ENCODE data around the gene LRFN2. TPM values are rescaled to one million over a fixed set of nuclear protein-coding genes. Genes with fewer than 3 reads are reported as not detected.

Gene LRFN2
- total and polyA plus RNA-seq, 2 experiments from 2014 or later = 0.33 to 0.54 TPM

DNA sequence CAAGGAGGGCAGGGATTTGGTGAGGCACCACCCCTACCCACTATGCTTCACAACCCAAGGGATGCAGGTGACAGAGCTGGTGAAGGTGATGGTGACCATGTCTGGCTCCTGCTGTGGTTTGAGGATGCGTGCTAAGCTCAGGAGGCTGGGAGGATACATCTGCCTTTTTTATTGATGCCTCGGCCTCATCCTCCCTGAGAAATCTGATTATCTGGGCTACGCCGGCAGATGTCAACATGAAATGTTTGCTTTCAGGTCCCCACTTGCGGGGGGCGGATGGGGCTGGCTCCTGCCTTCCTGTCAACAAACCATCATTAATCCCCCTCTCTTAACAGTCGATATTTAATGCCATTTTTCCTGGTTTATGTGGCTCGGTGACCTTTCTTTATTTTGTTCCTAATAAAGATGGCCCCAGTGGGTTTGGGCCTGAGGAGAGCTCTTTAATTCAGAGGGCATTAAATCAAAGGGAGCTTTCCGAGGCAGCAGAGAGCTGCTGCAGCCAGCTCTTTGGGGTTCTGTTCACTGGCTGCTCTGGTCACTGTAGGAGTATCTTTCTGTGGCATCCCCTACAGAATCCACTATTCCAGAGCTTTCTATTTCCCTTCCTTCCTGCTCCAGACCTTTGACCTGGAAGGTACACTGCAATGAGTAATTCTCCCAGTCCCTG is 33.5 kb upstream of the LRFN2 start:
- TF ChIP-seq CTCF (IDR thresholded peaks at IDR 0.05; ENCODE audit: poor library complexity) (no peak), EZH2 (IDR thresholded peaks at IDR 0.05; ENCODE audit: borderline replicate concordance) (no peak), EZH2phosphoT487 (IDR thresholded peaks at IDR 0.05; ENCODE audit: low read depth, severe bottlenecking, unreplicated experiment) (no peak)

DNA sequence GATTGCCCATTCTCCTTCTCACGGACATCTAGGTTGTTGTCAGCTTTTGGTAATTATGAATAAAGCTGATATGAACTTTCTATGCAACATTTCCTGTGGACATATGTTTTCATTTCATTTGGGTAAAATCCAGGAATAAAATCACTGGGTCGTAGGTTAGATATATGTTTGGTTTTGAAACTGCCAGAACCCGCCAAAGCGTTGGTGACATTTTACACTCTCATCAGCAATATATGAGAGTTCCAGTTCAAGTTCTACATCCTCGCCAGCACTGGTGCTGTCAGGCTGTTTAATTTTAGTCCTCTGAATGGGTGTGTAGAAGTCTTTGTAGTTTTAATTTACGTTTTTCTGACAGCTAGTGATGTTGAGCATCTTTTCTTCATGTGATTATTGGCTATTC is 27.5 kb upstream of the LRFN2 start:
- no peaks in the 10 kb centered on the region for H4K20me1 ChIP-seq (ENCODE audit: insufficient read depth, poor library complexity, severe bottlenecking)
- no peak for DNase-seq (ENCODE audit: low spot score)
- H3K9me2 ChIP-seq (replicated peaks; ENCODE audit: insufficient read depth) = no peaks in the 10 kb centered on the region
- no peaks in the 10 kb centered on the region for H3K79me2 ChIP-seq
- no peak overlapping the region for H2AFZ ChIP-seq
- H3K4me2 ChIP-seq = no peak overlapping the region
- no peak overlapping the region for H3K4me3 ChIP-seq
- H3K9me3 ChIP-seq (ENCODE audit: low read depth) = no peaks in the 10 kb centered on the region
- H3K27me3 ChIP-seq = peaks cover 27% of the 10 kb centered on the region
- H3K36me3 ChIP-seq (replicated peaks; ENCODE audit: insufficient read depth, low read depth) = no peaks in the 10 kb centered on the region
- WGBS (ENCODE audit: low lambda C conversion rate, missing lambda C conversion rate) = 78% methylated on average over 6 of the region's 6 CpGs
- H3K27ac ChIP-seq = no peak overlapping the region
- no peaks in the 10 kb centered on the region for H3K4me1 ChIP-seq (ENCODE audit: insufficient read depth)
- TF ChIP-seq EZH2phosphoT487 (IDR thresholded peaks at IDR 0.05; ENCODE audit: low read depth, severe bottlenecking, unreplicated experiment) (no peak), EZH2 (IDR thresholded peaks at IDR 0.05; ENCODE audit: borderline replicate concordance) (no peak), CTCF (IDR thresholded peaks at IDR 0.05; ENCODE audit: poor library complexity) (no peak)

More for the DNA sequence above, 33.5 kb upstream of the LRFN2 start:
- Histone ChIP-seq H3K27ac (no peak overlapping the region), H3K27me3 (peaks cover 8% of the 10 kb centered on the region), H3K4me3 (no peak overlapping the region), H2AFZ (no peak overlapping the region), H3K9me3 (ENCODE audit: low read depth) (no peaks in the 10 kb centered on the region), H3K36me3 (replicated peaks; ENCODE audit: insufficient read depth, low read depth) (no peaks in the 10 kb centered on the region), H3K79me2 (no peaks in the 10 kb centered on the region), H3K9me2 (replicated peaks; ENCODE audit: insufficient read depth) (no peaks in the 10 kb centered on the region), H4K20me1 (ENCODE audit: insufficient read depth, poor library complexity, severe bottlenecking) (no peaks in the 10 kb centered on the region), H3K4me2 (no peak overlapping the region), H3K4me1 (ENCODE audit: insufficient read depth) (no peaks in the 10 kb centered on the region)
- DNase-seq (ENCODE audit: low spot score) = peak; percentile 20
- WGBS (ENCODE audit: low lambda C conversion rate, missing lambda C conversion rate) = 61% methylated on average over 9 of the region's 9 CpGs

GRCh38 chr6:40611912-40612311 is 24.7 kb upstream of the LRFN2 start:
- Histone ChIP-seq H3K27ac (no peak overlapping the region), H3K9me2 (replicated peaks; ENCODE audit: insufficient read depth) (no peaks in the 10 kb centered on the region), H3K27me3 (peaks cover 28% of the 10 kb centered on the region), H2AFZ (no peak overlapping the region), H4K20me1 (ENCODE audit: insufficient read depth, poor library complexity, severe bottlenecking) (no peaks in the 10 kb centered on the region), H3K36me3 (replicated peaks; ENCODE audit: insufficient read depth, low read depth) (no peaks in the 10 kb centered on the region), H3K4me1 (ENCODE audit: insufficient read depth) (no peaks in the 10 kb centered on the region), H3K79me2 (no peaks in the 10 kb centered on the region), H3K4me3 (no peak overlapping the region), H3K4me2 (no peak overlapping the region), H3K9me3 (ENCODE audit: low read depth) (no peaks in the 10 kb centered on the region)
- DNase-seq (ENCODE audit: low spot score) = no peak
- 82% methylated on average over 8 of the region's 8 CpGs for WGBS (ENCODE audit: low lambda C conversion rate, missing lambda C conversion rate)
- TF ChIP-seq EZH2phosphoT487 (IDR thresholded peaks at IDR 0.05; ENCODE audit: low read depth, severe bottlenecking, unreplicated experiment) = no peak

GRCh38 chr6:40611434-40611833 is 24.3 kb upstream of the LRFN2 start:
- Histone ChIP-seq H3K27ac (no peak overlapping the region), H3K9me3 (ENCODE audit: low read depth) (no peaks in the 10 kb centered on the region), H4K20me1 (ENCODE audit: insufficient read depth, poor library complexity, severe bottlenecking) (no peaks in the 10 kb centered on the region), H3K27me3 (peaks cover 32% of the 10 kb centered on the region), H3K36me3 (replicated peaks; ENCODE audit: insufficient read depth, low read depth) (no peaks in the 10 kb centered on the region), H2AFZ (no peak overlapping the region), H3K4me2 (no peak overlapping the region), H3K4me3 (no peak overlapping the region), H3K4me1 (ENCODE audit: insufficient read depth) (no peaks in the 10 kb centered on the region), H3K9me2 (replicated peaks; ENCODE audit: insufficient read depth) (no peaks in the 10 kb centered on the region), H3K79me2 (no peaks in the 10 kb centered on the region)
- no peak for DNase-seq (ENCODE audit: low spot score)
- TF ChIP-seq CTCF (IDR thresholded peaks at IDR 0.05; ENCODE audit: poor library complexity) = no peak
- no peak for TF ChIP-seq EZH2phosphoT487 (IDR thresholded peaks at IDR 0.05; ENCODE audit: low read depth, severe bottlenecking, unreplicated experiment)
- no peak for TF ChIP-seq EZH2 (IDR thresholded peaks at IDR 0.05; ENCODE audit: borderline replicate concordance)
- 93% methylated on average over 5 of the region's 5 CpGs for WGBS (ENCODE audit: low lambda C conversion rate, missing lambda C conversion rate)

Data from hepatocyte (in vitro differentiated cells).